Body of pancreas (tissue), 4 donors: Measurements from ENCODE around the gene ENTHD1.

Experiments used
- POLR2A ChIP-seq, 3 donors: fragments of 450-650 bp; IDR thresholded peaks; one replicate each; pipeline ENCODE4 v1.6.1; 2016; ENCODE audit warnings: antibody characterized with exemption in 3 of 3, mild to moderate bottlenecking in 2 of 3
- TF ChIP-seq, protein P1 (sequence below), 7 experiments: fragments of 450-650 bp in 4 of 7; fragments of 200-600 bp in 3 of 7; sonication (generic) in 3 of 7; IDR thresholded peaks; one replicate each; pipeline ENCODE4 v1.5.1; 2016 to 2019; ENCODE audit warnings: antibody characterized with exemption in 7 of 7

DNA sequence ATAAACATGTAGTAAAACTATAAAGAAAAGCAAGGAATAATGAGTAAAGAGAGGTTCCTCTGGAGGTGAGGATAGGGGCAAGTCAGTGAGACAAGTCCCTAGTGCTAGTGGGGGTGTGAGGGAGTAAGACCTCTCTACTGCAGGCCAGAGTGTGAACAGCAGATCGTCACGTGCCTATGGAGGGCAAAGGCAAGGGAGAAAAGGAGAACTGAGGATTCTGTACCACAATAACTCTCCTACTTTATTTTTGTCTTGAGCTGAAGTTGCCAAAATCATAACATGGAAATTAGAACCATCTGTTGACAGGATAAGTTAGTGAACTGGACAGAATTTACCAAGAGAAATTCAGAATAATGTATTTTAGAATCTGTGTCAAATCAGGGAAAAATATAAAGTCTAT, 77.6 kb downstream of the ENTHD1 start:
- TF ChIP-seq, protein P1, sequence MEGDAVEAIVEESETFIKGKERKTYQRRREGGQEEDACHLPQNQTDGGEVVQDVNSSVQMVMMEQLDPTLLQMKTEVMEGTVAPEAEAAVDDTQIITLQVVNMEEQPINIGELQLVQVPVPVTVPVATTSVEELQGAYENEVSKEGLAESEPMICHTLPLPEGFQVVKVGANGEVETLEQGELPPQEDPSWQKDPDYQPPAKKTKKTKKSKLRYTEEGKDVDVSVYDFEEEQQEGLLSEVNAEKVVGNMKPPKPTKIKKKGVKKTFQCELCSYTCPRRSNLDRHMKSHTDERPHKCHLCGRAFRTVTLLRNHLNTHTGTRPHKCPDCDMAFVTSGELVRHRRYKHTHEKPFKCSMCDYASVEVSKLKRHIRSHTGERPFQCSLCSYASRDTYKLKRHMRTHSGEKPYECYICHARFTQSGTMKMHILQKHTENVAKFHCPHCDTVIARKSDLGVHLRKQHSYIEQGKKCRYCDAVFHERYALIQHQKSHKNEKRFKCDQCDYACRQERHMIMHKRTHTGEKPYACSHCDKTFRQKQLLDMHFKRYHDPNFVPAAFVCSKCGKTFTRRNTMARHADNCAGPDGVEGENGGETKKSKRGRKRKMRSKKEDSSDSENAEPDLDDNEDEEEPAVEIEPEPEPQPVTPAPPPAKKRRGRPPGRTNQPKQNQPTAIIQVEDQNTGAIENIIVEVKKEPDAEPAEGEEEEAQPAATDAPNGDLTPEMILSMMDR (IDR thresholded peaks at IDR 0.05): no peak
- TF ChIP-seq POLR2A (IDR thresholded peaks at IDR 0.05): no peak
